GM12878 (cell line): Measurements from ENCODE around the gene TSSC4. TPM values are rescaled to one million over a fixed set of nuclear protein-coding genes. Genes with fewer than 3 reads are reported as not detected.
A peak's percentile ranks its signal among the peaks of the same experiment; 100 is the strongest.

Experiments used
- ATAC-seq: fragments of 200-7000 bp; cut with Tn5 transposase; 3 replicates; pipeline ENCODE4 v1.9.1; 2020; ENCODE audit warnings: mild to moderate bottlenecking, moderate library complexity
- BruUV-seq: library from RNA; stranded (reverse); fragments of 400-500 nt; replicated peaks from 2 replicates; lab custom pipeline; 2021; lab: Mats Ljungman, UMichigan
- CTCF ChIA-PET: fragments of 300-600 bp; sonication (Branson Sonifier 250); formaldehyde crosslinking; extraction: SDS; loops from one replicate; lab custom pipeline; 2021; ENCODE audit warnings: inconsistent platforms; lab: Yijun Ruan, JAX
- POLR2A ChIA-PET: fragments of 350-600 bp; formaldehyde crosslinking; extraction: SDS; loops from one replicate; lab custom pipeline; 2021; ENCODE audit warnings: inconsistent platforms; lab: Charles Lee
- RAD21 ChIA-PET: fragments of 300-600 bp; sonication (Branson Sonifier 250); formaldehyde crosslinking; loops from one replicate; lab custom pipeline; 2023; ENCODE audit warnings: antibody characterized with exemption; ENCODE audit not compliant: unreplicated experiment; lab: Charles Lee
- SMC1A ChIA-PET: fragments of 300-600 bp; sonication (Branson Sonifier 250); formaldehyde crosslinking; loops from one replicate; lab custom pipeline; 2023; ENCODE audit not compliant: unreplicated experiment, uncharacterized antibody; lab: Charles Lee
- DNase-seq: peaks from one replicate; pipeline ENCODE4 v3.0.0-alpha.2; 2011; ENCODE audit warnings: low read depth, low spot score
- FAIRE-seq: peaks from 3 replicates; lab custom pipeline; 2011; peaks lifted over from hg19 to GRCh38; lab: Jason Lieb, UNC
- H2AFZ ChIP-seq: 2 replicates; pipeline ENCODE4 v1.6.0; 2011; ENCODE audit warnings: low read depth, low read length, control low read depth; ENCODE audit not compliant: control insufficient read depth
- H3K27ac ChIP-seq: 2 replicates; pipeline ENCODE4 v1.5.1; 2011; ENCODE audit warnings: control low read depth; ENCODE audit not compliant: control insufficient read depth, insufficient read depth
- H3K27me3 ChIP-seq, 2 experiments: replicated peaks in 1 of 2; 2 replicates each; pipeline versions ENCODE4 v1.6.0 to v1.6.1; 2011; ENCODE audit warnings: low read length in 1 of 2; ENCODE audit not compliant: control insufficient read depth in 2 of 2, insufficient read depth in 2 of 2
- H3K36me3 ChIP-seq, 2 experiments: 2 replicates each; pipeline ENCODE4 v1.5.1; 2011; ENCODE audit warnings: low read length in 1 of 2; ENCODE audit not compliant: control insufficient read depth in 2 of 2, insufficient read depth in 2 of 2
- H3K4me1 ChIP-seq: 2 replicates; pipeline ENCODE4 v1.6.1; 2011; ENCODE audit warnings: mild to moderate bottlenecking, low read length, moderate library complexity, mixed read lengths; ENCODE audit not compliant: control insufficient read depth, insufficient read depth
- H3K4me2 ChIP-seq: 2 replicates; pipeline ENCODE4 v1.6.0; 2011; ENCODE audit warnings: control low read depth; ENCODE audit not compliant: control insufficient read depth, insufficient read depth
- H3K4me3 ChIP-seq: fragments of 200-600 bp; sonication (generic); 2 replicates; pipeline ENCODE4 v1.5.1; 2016
- H3K79me2 ChIP-seq: 2 replicates; pipeline ENCODE4 v1.6.0; 2011; ENCODE audit warnings: low read length; ENCODE audit not compliant: control insufficient read depth, insufficient read depth
- H3K9ac ChIP-seq: 2 replicates; pipeline ENCODE4 v1.8.0; 2011; ENCODE audit warnings: low read length, control low read depth, mixed read lengths; ENCODE audit not compliant: control insufficient read depth, insufficient read depth
- H3K9me3 ChIP-seq: replicated peaks from 3 replicates; pipeline ENCODE4 v1.5.1; 2011; ENCODE audit warnings: mild to moderate bottlenecking, low read length; ENCODE audit not compliant: control insufficient read depth, insufficient read depth
- H4K20me1 ChIP-seq: 2 replicates; pipeline ENCODE4 v1.6.0; 2011; ENCODE audit not compliant: control insufficient read depth, insufficient read depth
- EED ChIP-seq: sonication (generic); IDR thresholded peaks from 2 replicates; pipeline ENCODE4 v1.6.1; 2016; ENCODE audit warnings: antibody characterized with exemption, low read depth
- MEF2A ChIP-seq: IDR thresholded peaks from 2 replicates; pipeline ENCODE4 v1.6.1; 2011; ENCODE audit warnings: low read depth, mild to moderate bottlenecking, low read length, moderate library complexity; ENCODE audit not compliant: insufficient read depth
- NBN ChIP-seq: fragments of 450-650 bp; IDR thresholded peaks from 2 replicates; pipeline ENCODE4 v1.6.1; 2016
- SIN3A ChIP-seq: IDR thresholded peaks from 2 replicates; pipeline ENCODE4 v1.6.1; 2012; ENCODE audit warnings: low read depth, low read length, improper control_type of control experiment
- WGBS: methylation state at CpG from one replicate; pipeline ENCODE4 v1.1.6; 2016; ENCODE audit warnings: low lambda C conversion rate; ENCODE audit not compliant: insufficient replicate concordance, insufficient coverage; ENCODE audit errors: missing lambda C conversion rate; 5-methylcytosine and 5-hydroxymethylcytosine counted together
- in situ Hi-C: fragments of 300-500 bp; cut with MboI; formaldehyde crosslinking; loops from 9 replicates; pipeline ENCODE4 v1.14.3; 2018; ENCODE audit warnings: mixed read lengths
- intact Hi-C: fragments of 100-400 bp; cut with micrococcal nuclease; formaldehyde crosslinking; loops from one replicate; pipeline ENCODE4 v1.14.2; 2022; ENCODE audit not compliant: unreplicated experiment
- polyA plus RNA-seq, 11 experiments: library from polyadenylated mRNA; depleted of rRNA in 4 of 11; unstranded in 6 of 11; stranded (reverse) in 5 of 11; fragments of >200 nt; fragmentation: Nextera tagmentation in 4 of 11; fragmentation: Illumina TruSeq in 1 of 11; extraction: Ambion mirVana in 4 of 11; extraction: Trizol in 1 of 11; gene quantifications; 1 replicate in 1 of 11; 2 replicates in 10 of 11; pipeline versions ENCODE4 v1.2.1 to v1.2.3, GENCODE V29; 2011 to 2016; ENCODE audit warnings: inconsistent platforms in 2 of 11, missing spikeins in 2 of 11, low read depth in 1 of 11
- total RNA-seq, 4 experiments: library from RNA; depleted of rRNA in 3 of 4; stranded (reverse); fragments of >200 nt in 3 of 4; fragmentation: Illumina TruSeq in 1 of 4; extraction: Trizol in 1 of 4; gene quantifications; 2 replicates each; pipeline versions ENCODE4 v1.2.1 to v1.2.3, GENCODE V29; 2013 to 2021
- TF ChIP-seq, protein P1 (sequence below): fragments of 450-650 bp; IDR thresholded peaks from 2 replicates; pipeline ENCODE4 v1.6.1; 2017; ENCODE audit warnings: borderline replicate concordance
- TF ChIP-seq, protein P2 (sequence below): fragments of 450-650 bp; IDR thresholded peaks from 2 replicates; pipeline ENCODE4 v1.6.1; 2016; ENCODE audit warnings: mild to moderate bottlenecking
- TF ChIP-seq, protein P3 (sequence below), 3 experiments: IDR thresholded peaks in 2 of 3; conservative IDR thresholded peaks in 1 of 3; 2 replicates each; pipeline ENCODE4 v1.5.1; 2011; ENCODE audit warnings: low read depth in 3 of 3, low read length in 3 of 3, mild to moderate bottlenecking in 3 of 3, control low read depth in 2 of 3, moderate library complexity in 2 of 3, inconsistent platforms in 1 of 3, mixed read lengths in 1 of 3; ENCODE audit not compliant: control insufficient read depth in 2 of 3, insufficient read depth in 1 of 3; ENCODE audit errors: extremely low read depth in 1 of 3

Gene TSSC4
- total and polyA plus RNA-seq, 10 of the 15 experiments (the other 5 are each of a cell fraction or from before 2014, with no cell fraction given), result 0.69 to 70.1 (median 25.7) TPM

DNA sequence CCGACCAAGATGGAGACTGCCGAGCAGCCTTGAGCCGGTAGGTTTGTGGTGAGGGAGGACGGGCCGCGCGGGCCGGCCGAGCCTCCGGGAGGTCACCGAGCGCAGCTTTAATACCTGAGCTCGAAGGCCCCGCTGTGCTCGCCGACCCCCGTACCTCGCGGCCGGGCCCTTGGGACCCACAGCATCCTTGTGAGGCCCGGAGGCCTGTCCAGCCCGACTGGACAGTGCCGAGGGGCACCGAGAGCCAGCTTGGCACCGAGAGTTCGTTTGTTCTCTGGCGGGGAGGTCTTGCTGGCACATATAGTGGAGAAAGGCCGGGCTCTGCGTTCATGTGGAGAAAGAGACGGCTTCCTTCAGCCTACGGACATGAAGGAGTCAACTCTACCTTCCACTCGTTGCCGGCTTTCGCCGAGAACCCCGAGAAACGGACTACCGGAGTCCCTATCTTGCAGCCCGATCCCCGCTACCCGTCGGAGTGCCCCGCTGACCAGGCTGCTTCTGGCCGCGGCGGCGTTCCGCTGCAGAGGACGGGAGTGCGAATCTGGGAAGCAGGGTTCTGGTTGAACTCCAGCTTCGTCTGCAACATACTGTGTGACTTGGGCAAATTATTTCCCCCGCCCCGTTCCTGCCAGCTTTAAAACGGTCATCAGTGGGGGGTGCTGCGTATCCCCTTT is 349 bp downstream of the TSSC4 start (continued):
- TF ChIP-seq SIN3A (0 out of 2 replicates have a peak, but pooled peaks have one; percentile 23), MEF2A (no peak), EED (no peak)
- TF ChIP-seq, protein P1, sequence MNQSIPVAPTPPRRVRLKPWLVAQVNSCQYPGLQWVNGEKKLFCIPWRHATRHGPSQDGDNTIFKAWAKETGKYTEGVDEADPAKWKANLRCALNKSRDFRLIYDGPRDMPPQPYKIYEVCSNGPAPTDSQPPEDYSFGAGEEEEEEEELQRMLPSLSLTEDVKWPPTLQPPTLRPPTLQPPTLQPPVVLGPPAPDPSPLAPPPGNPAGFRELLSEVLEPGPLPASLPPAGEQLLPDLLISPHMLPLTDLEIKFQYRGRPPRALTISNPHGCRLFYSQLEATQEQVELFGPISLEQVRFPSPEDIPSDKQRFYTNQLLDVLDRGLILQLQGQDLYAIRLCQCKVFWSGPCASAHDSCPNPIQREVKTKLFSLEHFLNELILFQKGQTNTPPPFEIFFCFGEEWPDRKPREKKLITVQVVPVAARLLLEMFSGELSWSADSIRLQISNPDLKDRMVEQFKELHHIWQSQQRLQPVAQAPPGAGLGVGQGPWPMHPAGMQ, result no peak
- TF ChIP-seq, protein P2, sequence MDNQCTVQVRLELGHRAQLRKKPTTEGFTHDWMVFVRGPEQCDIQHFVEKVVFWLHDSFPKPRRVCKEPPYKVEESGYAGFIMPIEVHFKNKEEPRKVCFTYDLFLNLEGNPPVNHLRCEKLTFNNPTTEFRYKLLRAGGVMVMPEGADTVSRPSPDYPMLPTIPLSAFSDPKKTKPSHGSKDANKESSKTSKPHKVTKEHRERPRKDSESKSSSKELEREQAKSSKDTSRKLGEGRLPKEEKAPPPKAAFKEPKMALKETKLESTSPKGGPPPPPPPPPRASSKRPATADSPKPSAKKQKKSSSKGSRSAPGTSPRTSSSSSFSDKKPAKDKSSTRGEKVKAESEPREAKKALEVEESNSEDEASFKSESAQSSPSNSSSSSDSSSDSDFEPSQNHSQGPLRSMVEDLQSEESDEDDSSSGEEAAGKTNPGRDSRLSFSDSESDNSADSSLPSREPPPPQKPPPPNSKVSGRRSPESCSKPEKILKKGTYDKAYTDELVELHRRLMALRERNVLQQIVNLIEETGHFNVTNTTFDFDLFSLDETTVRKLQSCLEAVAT, result no peak

DNA sequence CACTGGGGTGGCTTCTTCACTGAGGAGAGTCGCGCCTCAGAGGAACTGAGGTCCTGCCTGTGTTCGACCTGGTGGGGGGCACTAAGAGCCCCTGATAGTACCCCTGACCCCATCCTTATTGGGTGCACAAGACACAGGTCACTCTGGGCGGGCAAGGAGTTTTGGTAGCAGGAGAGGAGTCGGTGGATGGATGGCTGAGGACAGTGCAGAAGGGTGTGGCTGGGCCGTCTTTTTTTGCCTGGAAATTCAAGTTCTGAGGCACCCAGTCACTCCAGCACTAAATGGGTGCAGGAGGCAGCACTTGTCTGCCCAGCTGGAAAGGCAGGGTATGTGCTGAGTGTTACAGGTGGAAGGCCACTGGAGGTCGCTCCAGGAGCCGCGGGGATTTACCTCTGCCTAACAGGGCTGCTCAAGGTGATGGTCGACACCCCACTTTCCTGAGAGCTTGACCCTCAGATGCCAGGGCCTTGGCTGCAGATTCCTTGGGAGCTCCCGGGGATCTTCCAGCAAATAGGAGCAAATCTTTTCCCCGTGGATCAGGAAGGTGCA is 960 bp downstream of the TSSC4 start:
- in situ Hi-C loops, result no loop called here
- Histone ChIP-seq H3K9me3 (no peaks in the 10 kb centered on the region), H3K4me1 (peaks cover 10% of the 10 kb centered on the region), H3K27ac (peak overlapping the region; percentile 28), H3K27me3 (no peaks in the 10 kb centered on the region)
- ATAC-seq, result no peak
- TF ChIP-seq, protein P3, sequence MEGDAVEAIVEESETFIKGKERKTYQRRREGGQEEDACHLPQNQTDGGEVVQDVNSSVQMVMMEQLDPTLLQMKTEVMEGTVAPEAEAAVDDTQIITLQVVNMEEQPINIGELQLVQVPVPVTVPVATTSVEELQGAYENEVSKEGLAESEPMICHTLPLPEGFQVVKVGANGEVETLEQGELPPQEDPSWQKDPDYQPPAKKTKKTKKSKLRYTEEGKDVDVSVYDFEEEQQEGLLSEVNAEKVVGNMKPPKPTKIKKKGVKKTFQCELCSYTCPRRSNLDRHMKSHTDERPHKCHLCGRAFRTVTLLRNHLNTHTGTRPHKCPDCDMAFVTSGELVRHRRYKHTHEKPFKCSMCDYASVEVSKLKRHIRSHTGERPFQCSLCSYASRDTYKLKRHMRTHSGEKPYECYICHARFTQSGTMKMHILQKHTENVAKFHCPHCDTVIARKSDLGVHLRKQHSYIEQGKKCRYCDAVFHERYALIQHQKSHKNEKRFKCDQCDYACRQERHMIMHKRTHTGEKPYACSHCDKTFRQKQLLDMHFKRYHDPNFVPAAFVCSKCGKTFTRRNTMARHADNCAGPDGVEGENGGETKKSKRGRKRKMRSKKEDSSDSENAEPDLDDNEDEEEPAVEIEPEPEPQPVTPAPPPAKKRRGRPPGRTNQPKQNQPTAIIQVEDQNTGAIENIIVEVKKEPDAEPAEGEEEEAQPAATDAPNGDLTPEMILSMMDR (IDR thresholded peaks at IDR 0.05 in 2 of 3, conservative IDR thresholded peaks at IDR 0.05 in 1 of 3; ENCODE audit: control insufficient read depth in 2 of 3, extremely low read depth in 1 of 3, insufficient read depth in 1 of 3, low read depth in 3 of 3, low read length in 3 of 3), result 0 out of 6 replicates have a peak, but pooled peaks of 1 of the 3 experiments have one; percentile 8
- TF ChIP-seq NBN, result no peak
- TF ChIP-seq, all 136 proteins: peak for 1
- Histone ChIP-seq H3K4me2 (peak overlapping the region; percentile 93), H3K9ac (peak overlapping the region; percentile 81), H3K4me3 (peak overlapping the region; percentile 92), H3K36me3 (peaks cover 5 to 8% of the 10 kb centered on the region in 2 experiments; a peak in 3 of 4 replicates), H3K79me2 (peaks cover 24% of the 10 kb centered on the region), H4K20me1 (no peaks in the 10 kb centered on the region), H2AFZ (no peak overlapping the region)
- intact Hi-C loops, result loop anchor here (5.0 kb wide), 1 partner anchor 549 kb away; the partner anchor contains the start of gene LSP1
- SMC1A ChIA-PET, result interaction anchor here (0.6 to 2.1 kb wide), 2 partner anchors 14 to 97 kb away, joined by 3 to 12 read pairs; no protein-coding TSS in a partner anchor
- RAD21 ChIA-PET, result interaction anchor here (1.3 to 3.1 kb wide), 2 partner anchors 14 to 19 kb away, joined by 6 to 15 read pairs; no protein-coding TSS in a partner anchor
- no TSS peak for BruUV-seq
- WGBS, result 45% methylated on average over 12 of the region's 12 CpGs
- DNase-seq, result no peak
- CTCF ChIA-PET, result interaction anchor here (1.8 to 5.1 kb wide), 2 partner anchors 97 to 130 kb away, joined by 7 to 37 read pairs; no protein-coding TSS in a partner anchor
- POLR2A ChIA-PET, result interaction anchor here (0.6 to 3.4 kb wide), 4 partner anchors 14 to 1479 kb away, joined by 4 to 33 read pairs (median 8); partner anchors contain the start of gene CD81
- FAIRE-seq, result no peak
